ENCODE results near the gene IFIH1. TPM values are rescaled to one million over a fixed set of nuclear protein-coding genes. Genes with fewer than 3 reads are reported as not detected.

Gene IFIH1
- total RNA-seq, 1 donor from 2014 or later = 38.1 TPM

DNA sequence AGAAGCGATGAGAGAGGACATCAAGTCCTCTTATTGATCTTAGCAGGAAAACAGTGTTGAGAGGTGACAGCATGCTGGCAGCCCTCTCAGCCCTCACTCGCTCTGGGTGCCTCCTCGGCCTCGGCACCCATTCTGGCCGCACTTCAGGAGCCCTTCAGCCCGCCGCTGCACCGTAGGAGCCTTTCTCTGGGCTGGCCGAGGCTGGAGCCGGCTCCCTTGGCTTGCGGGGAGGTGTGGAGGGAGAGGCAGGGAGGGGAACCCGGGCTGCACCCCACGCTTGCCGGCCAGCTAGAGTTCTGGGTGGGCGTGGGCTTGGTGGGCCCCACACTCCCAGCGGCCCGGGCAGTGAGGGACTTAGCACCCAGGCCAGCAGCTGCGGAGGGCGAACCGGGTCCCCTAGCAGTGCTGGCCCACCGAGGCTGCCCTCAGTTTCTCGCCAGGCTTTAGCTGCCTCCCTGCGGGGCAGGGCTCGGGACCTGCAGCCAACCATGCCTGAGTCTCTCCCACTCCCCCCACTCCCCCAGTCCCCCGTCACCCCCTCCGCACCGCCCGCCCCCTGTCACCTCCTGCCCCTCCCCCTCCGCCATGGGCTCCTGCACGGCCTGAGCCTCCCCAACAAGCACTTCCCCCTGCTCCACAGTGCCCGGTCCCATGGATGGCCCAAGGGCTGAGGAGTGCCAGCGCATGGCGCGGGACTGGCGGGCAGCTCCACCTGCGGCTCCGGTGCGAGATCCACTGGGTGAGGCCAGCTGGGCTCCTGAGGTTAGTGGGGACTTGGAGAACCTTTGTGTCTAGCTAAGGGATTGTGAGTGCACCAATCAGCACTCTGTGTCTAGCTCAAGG, 83.6 kb downstream of the IFIH1 start:
- Histone ChIP-seq H3K27me3 (no peaks in the 10 kb centered on the region), H3K36me3 (no peaks in the 10 kb centered on the region), H3K4me3 (no peak overlapping the region), H3K27ac (no peak overlapping the region), H3K9me3 (no peaks in the 10 kb centered on the region), H3K4me1 (no peaks in the 10 kb centered on the region)
- TF ChIP-seq, protein P1, sequence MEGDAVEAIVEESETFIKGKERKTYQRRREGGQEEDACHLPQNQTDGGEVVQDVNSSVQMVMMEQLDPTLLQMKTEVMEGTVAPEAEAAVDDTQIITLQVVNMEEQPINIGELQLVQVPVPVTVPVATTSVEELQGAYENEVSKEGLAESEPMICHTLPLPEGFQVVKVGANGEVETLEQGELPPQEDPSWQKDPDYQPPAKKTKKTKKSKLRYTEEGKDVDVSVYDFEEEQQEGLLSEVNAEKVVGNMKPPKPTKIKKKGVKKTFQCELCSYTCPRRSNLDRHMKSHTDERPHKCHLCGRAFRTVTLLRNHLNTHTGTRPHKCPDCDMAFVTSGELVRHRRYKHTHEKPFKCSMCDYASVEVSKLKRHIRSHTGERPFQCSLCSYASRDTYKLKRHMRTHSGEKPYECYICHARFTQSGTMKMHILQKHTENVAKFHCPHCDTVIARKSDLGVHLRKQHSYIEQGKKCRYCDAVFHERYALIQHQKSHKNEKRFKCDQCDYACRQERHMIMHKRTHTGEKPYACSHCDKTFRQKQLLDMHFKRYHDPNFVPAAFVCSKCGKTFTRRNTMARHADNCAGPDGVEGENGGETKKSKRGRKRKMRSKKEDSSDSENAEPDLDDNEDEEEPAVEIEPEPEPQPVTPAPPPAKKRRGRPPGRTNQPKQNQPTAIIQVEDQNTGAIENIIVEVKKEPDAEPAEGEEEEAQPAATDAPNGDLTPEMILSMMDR (IDR thresholded peaks at IDR 0.05) = no peak
- intact Hi-C loops (cut with DNase I) = no loop called here
- ATAC-seq = no peak
- DNase-seq = no peak

DNA sequence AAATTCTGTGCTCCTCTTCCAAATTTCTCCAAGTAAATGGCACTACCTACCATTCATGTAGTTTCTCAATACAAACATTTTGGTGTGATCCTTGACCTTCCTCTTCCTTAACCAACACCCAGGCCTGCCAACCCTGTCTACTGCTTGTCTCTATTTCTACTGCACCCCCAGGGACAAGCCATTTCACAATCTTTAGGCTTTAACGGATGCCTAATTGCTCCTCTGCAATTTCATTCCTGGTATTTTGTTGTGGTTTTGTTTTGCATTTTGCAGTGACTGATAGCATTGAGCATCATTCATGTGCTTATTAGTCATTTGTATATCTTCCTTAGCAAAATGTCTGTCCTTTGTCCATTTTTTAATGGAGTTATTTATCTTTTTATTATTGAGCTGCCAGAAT, 85.3 kb downstream of the IFIH1 start:
- no peak overlapping the region for H3K4me3 ChIP-seq
- DNase-seq (no peak), ATAC-seq (no peak)
- no peaks in the 10 kb centered on the region for H3K36me3 ChIP-seq
- TF ChIP-seq, protein P1 (IDR thresholded peaks at IDR 0.05) = no peak
- H3K9me3 ChIP-seq = no peaks in the 10 kb centered on the region
- H3K4me1 ChIP-seq = no peaks in the 10 kb centered on the region
- intact Hi-C loops (cut with DNase I) = no loop called here
- H3K27ac ChIP-seq = no peak overlapping the region
- no peaks in the 10 kb centered on the region for H3K27me3 ChIP-seq

DNA sequence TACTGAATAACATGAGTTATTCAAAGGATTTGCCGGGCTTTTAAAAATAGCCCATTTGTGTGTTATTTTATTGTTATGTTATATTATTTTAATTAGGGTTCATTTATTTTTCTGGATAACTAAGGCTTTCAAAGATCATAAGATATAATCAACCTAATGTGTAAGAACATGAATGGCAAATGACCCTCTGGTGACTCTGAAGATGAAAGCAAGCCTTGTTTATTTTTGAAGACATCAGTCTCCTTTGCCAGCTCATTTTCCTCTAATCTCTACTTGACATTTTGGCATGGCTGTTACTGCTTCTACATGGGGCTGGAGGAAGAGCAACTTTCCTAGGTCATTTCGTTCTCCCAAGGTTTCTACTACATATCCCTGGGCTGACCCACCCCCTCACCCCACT, 85.8 kb downstream of the IFIH1 start:
- ATAC-seq (no peak), DNase-seq (no peak)
- H3K27ac ChIP-seq = no peak overlapping the region
- H3K9me3 ChIP-seq = no peaks in the 10 kb centered on the region
- TF ChIP-seq, protein P1 (IDR thresholded peaks at IDR 0.05) = no peak
- no peaks in the 10 kb centered on the region for H3K4me1 ChIP-seq
- H3K4me3 ChIP-seq = no peak overlapping the region
- H3K27me3 ChIP-seq = no peaks in the 10 kb centered on the region
- no peaks in the 10 kb centered on the region for H3K36me3 ChIP-seq
- intact Hi-C loops (cut with DNase I) = no loop called here

DNA sequence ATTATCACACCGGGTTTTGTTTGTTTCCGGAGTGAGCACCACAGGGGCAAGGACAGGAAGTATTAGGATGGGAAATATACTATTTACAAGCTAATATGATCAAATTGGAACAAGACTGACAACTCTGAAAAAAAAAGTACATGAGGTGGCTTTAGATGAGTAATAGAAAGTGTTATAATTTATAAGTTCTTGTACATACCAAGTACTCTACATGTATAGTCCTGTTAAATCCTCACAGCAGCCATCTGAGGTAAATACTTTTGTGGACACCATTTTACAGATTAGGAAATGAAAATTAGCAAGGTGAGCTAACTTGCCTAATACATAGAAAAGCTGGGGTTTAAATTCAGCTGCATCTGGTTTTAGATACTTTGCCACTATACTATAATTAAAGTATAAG, 86.5 kb downstream of the IFIH1 start:
- Histone ChIP-seq H3K27ac (no peak overlapping the region), H3K4me1 (no peaks in the 10 kb centered on the region), H3K4me3 (no peak overlapping the region), H3K9me3 (no peaks in the 10 kb centered on the region), H3K36me3 (no peaks in the 10 kb centered on the region), H3K27me3 (no peaks in the 10 kb centered on the region)
- intact Hi-C loops (cut with DNase I) = no loop called here
- no peak for DNase-seq
- no peak for ATAC-seq
- TF ChIP-seq, protein P1 (IDR thresholded peaks at IDR 0.05) = no peak

DNA sequence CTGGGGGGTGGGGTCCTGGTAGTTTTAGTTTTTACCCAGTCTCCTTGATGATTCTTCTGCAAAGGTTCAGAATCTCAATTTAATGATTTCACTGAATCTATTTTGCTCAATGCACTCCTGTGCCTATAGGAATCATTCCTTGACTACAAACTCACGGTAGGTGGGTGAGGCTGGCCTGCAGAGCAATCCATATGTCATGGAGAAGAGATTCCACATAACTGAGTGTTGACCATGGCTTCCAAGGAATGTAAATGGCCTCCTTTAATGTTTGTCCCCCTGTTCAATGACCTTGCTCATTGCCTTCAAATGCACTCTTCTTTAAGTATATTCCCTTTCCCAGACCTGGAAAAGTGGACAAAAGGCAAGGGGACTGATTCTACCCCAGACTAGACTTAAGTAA, 87.7 kb downstream of the IFIH1 start:
- DNase-seq (no peak), ATAC-seq (no peak)
- H3K9me3 ChIP-seq = no peaks in the 10 kb centered on the region
- H3K4me1 ChIP-seq = no peaks in the 10 kb centered on the region
- no peak overlapping the region for H3K27ac ChIP-seq
- H3K36me3 ChIP-seq = no peaks in the 10 kb centered on the region
- H3K27me3 ChIP-seq = no peaks in the 10 kb centered on the region
- H3K4me3 ChIP-seq = no peak overlapping the region
- intact Hi-C loops (cut with DNase I) = no loop called here
- TF ChIP-seq, protein P1 (IDR thresholded peaks at IDR 0.05) = no peak
